Calu3 (cell line): ENCODE data around the gene DENND2D. TPM values are rescaled to one million over a fixed set of nuclear protein-coding genes. Genes with fewer than 3 reads are reported as not detected.

Experiments
- BruUV-seq: library from RNA; stranded (reverse); fragments of 400-500 nt; replicated peaks from 2 replicates; lab custom pipeline; 2021; lab: Mats Ljungman, UMichigan
- CTCF ChIA-PET: fragments of 300-600 bp; sonication (Branson Sonifier 250); formaldehyde crosslinking; loops from one replicate; lab custom pipeline; 2022; ENCODE audit warnings: antibody characterized with exemption; lab: Charles Lee
- DNase-seq: peaks from one replicate; pipeline ENCODE4 v3.0.0; 2022
- H3K27ac Mint-ChIP-seq: one replicate; pipeline ENCODE4 v1.8.0; 2022; ENCODE audit warnings: mixed read lengths; ENCODE audit not compliant: unreplicated experiment
- H3K27me3 Mint-ChIP-seq: one replicate; pipeline ENCODE4 v1.8.0; 2022; ENCODE audit warnings: mixed read lengths; ENCODE audit not compliant: unreplicated experiment
- H3K36me3 Mint-ChIP-seq: one replicate; pipeline ENCODE4 v1.8.0; 2022; ENCODE audit warnings: mild to moderate bottlenecking, moderate library complexity, mixed read lengths; ENCODE audit not compliant: insufficient read depth, unreplicated experiment
- H3K4me1 Mint-ChIP-seq: one replicate; pipeline ENCODE4 v1.8.0; 2022; ENCODE audit warnings: mild to moderate bottlenecking, low read depth, mixed read lengths; ENCODE audit not compliant: unreplicated experiment
- H3K4me3 Mint-ChIP-seq: one replicate; pipeline ENCODE4 v1.8.0; 2022; ENCODE audit warnings: mild to moderate bottlenecking, low read depth, moderate library complexity, mixed read lengths; ENCODE audit not compliant: unreplicated experiment
- H3K9me3 Mint-ChIP-seq: one replicate; pipeline ENCODE4 v1.8.0; 2022; ENCODE audit warnings: low read depth, mixed read lengths; ENCODE audit not compliant: unreplicated experiment
- intact Hi-C: fragments of 100-400 bp; cut with micrococcal nuclease; formaldehyde crosslinking; loops from one replicate; pipeline ENCODE4 v1.10.0; 2022; ENCODE audit not compliant: unreplicated experiment
- total RNA-seq: library from RNA; stranded (reverse); gene quantifications from 2 replicates; pipeline ENCODE4 v1.2.3, GENCODE V29; 2022
- TF ChIP-seq, protein P1 (sequence below): fragments of 200-600 bp; IDR thresholded peaks from one replicate; pipeline ENCODE4 v1.8.0; 2022; ENCODE audit warnings: antibody characterized with exemption; ENCODE audit not compliant: unreplicated experiment

The DENND2D gene
- total RNA-seq, 1 experiment from 2014 or later: 11.8 TPM

DNA sequence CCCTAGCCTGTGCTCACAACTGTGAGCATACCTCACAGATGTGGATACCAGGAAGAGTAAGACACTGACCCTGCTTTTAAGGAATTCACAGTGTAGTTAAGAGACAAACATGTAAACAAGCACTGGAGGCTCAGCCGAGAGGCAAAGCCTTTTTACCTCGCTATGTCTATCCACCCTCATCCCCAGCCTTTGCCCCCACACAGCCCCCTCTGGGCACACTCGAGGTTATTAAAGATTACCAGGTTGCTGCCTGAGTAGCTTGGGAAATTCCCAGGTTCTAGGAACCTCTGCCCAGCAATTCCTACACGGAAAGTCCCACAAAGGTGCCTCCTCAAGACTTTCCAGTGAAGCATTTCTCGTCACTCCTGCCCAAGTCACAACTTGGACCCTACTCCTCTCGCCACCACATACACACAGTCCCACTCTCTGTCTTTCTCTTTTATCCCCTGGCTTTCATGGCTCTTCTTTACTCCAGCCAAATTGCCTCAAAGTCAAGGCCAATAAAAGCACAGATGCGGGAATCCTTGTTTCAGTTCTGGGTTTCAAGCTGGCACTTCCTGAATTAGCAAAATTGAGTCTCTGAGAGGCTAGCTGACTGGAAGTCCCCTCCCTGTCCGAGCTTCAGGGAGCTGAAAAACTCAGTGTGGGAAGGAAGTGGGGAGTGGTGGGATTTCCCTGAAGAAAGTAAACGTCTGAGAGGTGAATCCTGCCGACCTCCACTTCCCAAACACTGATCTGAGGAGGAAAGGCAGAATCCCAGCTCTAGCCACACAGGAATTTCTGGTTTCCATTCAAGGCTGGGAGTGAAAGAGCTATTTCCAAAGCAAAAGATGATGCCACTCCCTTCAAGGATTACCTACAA is 7.6 kb downstream of the DENND2D start:
- DNase-seq: no peak
- peak overlapping the region; percentile 16 for H3K4me3 Mint-ChIP-seq
- H3K36me3 Mint-ChIP-seq: peaks cover 23% of the 10 kb centered on the region
- TF ChIP-seq, protein P1, sequence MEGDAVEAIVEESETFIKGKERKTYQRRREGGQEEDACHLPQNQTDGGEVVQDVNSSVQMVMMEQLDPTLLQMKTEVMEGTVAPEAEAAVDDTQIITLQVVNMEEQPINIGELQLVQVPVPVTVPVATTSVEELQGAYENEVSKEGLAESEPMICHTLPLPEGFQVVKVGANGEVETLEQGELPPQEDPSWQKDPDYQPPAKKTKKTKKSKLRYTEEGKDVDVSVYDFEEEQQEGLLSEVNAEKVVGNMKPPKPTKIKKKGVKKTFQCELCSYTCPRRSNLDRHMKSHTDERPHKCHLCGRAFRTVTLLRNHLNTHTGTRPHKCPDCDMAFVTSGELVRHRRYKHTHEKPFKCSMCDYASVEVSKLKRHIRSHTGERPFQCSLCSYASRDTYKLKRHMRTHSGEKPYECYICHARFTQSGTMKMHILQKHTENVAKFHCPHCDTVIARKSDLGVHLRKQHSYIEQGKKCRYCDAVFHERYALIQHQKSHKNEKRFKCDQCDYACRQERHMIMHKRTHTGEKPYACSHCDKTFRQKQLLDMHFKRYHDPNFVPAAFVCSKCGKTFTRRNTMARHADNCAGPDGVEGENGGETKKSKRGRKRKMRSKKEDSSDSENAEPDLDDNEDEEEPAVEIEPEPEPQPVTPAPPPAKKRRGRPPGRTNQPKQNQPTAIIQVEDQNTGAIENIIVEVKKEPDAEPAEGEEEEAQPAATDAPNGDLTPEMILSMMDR: no peak
- intact Hi-C loops: no loop called here
- BruUV-seq: no TSS peak
- no peaks in the 10 kb centered on the region for H3K27me3 Mint-ChIP-seq
- CTCF ChIA-PET: no interaction called here
- H3K4me1 Mint-ChIP-seq: peaks cover 38% of the 10 kb centered on the region
- H3K9me3 Mint-ChIP-seq: no peaks in the 10 kb centered on the region
- peak overlapping the region; percentile 45 for H3K27ac Mint-ChIP-seq

DNA sequence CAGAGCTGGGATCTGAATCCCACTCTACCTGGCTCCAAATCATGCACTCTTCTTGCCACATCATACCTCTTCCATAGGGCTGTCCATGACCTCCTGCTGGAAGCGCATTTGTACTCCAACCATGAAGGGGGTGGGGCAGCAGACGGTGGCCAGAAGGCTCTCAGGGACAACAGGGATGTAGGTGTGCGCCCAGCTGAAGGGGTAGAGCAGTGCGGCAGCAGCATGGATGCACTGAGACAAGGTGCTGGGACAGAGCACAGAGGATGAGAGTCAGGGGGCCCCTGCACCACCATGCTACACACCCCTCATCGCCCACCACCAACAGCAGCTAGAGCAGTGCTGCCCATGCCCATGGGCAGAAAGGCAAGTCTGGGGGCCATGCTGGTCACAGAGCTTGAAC is 8.4 kb downstream of the DENND2D start:
- CTCF ChIA-PET: interaction anchor here (1.3 kb wide), 1 partner anchor 261 kb away, joined by 3 read pairs; no protein-coding TSS in a partner anchor
- TF ChIP-seq, protein P1: no peak
- peaks cover 31% of the 10 kb centered on the region for H3K4me1 Mint-ChIP-seq
- H3K4me3 Mint-ChIP-seq: no peak overlapping the region
- BruUV-seq: no TSS peak
- DNase-seq: no peak
- peaks cover 16% of the 10 kb centered on the region for H3K36me3 Mint-ChIP-seq
- H3K27me3 Mint-ChIP-seq: no peaks in the 10 kb centered on the region
- H3K27ac Mint-ChIP-seq: peak overlapping the region; percentile 45
- intact Hi-C loops: no loop called here
- H3K9me3 Mint-ChIP-seq: no peaks in the 10 kb centered on the region

DNA sequence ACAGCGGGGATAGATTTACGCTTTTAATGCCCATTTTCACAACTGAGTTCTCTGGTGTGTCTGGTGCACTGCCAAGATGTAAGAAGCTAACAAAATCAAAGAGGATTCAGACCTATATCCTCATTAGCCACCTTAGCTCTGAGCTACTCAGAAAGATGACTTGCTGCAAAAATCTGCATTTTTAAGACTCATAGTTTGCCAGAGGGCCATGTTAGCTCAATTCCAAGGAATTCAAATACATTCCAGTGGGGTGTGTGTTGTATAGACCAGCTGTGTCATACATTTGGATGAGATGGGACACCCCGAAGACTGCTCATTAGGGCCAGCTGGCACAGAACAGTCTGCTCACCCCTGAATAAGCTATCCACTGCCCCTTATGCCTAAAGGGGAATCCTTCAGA is 8.9 kb downstream of the DENND2D start:
- no TSS peak for BruUV-seq
- TF ChIP-seq, protein P1: no peak
- Mint-ChIP-seq H3K9me3 (no peaks in the 10 kb centered on the region), H3K27ac (no peak overlapping the region), H3K36me3 (peaks cover 15% of the 10 kb centered on the region), H3K27me3 (no peaks in the 10 kb centered on the region), H3K4me1 (peaks cover 28% of the 10 kb centered on the region), H3K4me3 (no peak overlapping the region)
- intact Hi-C loops: no loop called here
- no peak for DNase-seq
- CTCF ChIA-PET: interaction anchor here (1.3 kb wide), 1 partner anchor 262 kb away, joined by 3 read pairs; no protein-coding TSS in a partner anchor

- TF ChIP-seq, protein P1: no peak
- peaks cover 15% of the 10 kb centered on the region for H3K36me3 Mint-ChIP-seq
- H3K27me3 Mint-ChIP-seq: no peaks in the 10 kb centered on the region
- CTCF ChIA-PET: interaction anchor here (1.3 kb wide), 1 partner anchor 262 kb away, joined by 3 read pairs; no protein-coding TSS in a partner anchor
- intact Hi-C loops: no loop called here
- BruUV-seq: no TSS peak
- no peak overlapping the region for H3K27ac Mint-ChIP-seq
- H3K4me3 Mint-ChIP-seq: no peak overlapping the region
- H3K9me3 Mint-ChIP-seq: no peaks in the 10 kb centered on the region
- H3K4me1 Mint-ChIP-seq: peaks cover 28% of the 10 kb centered on the region
- no peak for DNase-seq
Measured at GRCh38 chr1:111190931-111191451, 9.5 kb downstream of the DENND2D start.
